ENCODE data around the gene NACAD.

The NACAD gene

DNA sequence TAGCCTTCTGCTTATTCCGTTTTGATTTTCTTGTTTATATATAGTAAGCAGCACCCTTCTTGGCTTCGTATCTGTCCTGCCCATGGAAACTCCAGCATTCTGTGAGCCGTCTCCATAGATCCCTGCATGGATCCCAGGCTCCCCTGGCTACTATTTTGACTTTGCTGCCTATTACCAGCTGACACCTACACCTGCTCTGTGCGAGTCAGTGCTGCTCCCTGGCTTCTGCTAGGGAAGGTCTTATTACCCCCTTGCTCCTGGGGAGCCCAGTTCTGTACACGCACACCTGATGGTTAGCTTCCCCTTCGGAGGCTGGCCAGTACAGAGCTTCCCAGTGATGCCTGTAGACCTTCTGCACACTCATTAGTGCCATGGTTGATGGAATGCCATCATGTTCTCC is 35.4 kb downstream of the NACAD start:
- H3K4me3 ChIP-seq (ENCODE audit: low read depth, low read length) = no peak overlapping the region
- no peak for DNase-seq (ENCODE audit: low read depth)
- TF ChIP-seq, protein P1, sequence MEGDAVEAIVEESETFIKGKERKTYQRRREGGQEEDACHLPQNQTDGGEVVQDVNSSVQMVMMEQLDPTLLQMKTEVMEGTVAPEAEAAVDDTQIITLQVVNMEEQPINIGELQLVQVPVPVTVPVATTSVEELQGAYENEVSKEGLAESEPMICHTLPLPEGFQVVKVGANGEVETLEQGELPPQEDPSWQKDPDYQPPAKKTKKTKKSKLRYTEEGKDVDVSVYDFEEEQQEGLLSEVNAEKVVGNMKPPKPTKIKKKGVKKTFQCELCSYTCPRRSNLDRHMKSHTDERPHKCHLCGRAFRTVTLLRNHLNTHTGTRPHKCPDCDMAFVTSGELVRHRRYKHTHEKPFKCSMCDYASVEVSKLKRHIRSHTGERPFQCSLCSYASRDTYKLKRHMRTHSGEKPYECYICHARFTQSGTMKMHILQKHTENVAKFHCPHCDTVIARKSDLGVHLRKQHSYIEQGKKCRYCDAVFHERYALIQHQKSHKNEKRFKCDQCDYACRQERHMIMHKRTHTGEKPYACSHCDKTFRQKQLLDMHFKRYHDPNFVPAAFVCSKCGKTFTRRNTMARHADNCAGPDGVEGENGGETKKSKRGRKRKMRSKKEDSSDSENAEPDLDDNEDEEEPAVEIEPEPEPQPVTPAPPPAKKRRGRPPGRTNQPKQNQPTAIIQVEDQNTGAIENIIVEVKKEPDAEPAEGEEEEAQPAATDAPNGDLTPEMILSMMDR (IDR thresholded peaks at IDR 0.05; ENCODE audit: insufficient read depth, low read depth, low read length, missing control alignments) = no peak

DNA sequence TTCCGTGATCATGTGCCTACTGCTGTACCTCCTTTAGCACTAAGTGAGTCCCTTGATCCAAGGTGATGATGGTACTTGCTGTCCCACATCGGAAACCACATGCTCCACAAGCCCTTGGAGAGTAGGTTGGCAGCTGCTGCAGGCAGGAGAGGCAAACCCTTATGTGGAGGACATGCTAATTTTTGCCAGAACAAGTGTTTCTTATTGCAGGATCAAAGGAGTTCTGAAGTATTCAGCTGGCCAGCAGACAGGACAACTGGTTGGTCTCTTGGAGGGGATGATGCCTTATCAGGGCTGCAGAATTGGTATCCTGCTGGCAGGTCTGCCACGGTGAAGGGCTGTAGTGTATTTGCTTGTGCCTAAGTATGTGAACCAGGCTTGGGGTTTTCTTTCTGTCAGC is 36.8 kb downstream of the NACAD start:
- DNase-seq (ENCODE audit: low read depth) = no peak
- TF ChIP-seq, protein P1 (IDR thresholded peaks at IDR 0.05; ENCODE audit: insufficient read depth, low read depth, low read length, missing control alignments) = no peak
- no peak overlapping the region for H3K4me3 ChIP-seq (ENCODE audit: low read depth, low read length)

GRCh38 chr7:45050198-45050597 is 38.6 kb downstream of the NACAD start:
- TF ChIP-seq, protein P1 (IDR thresholded peaks at IDR 0.05; ENCODE audit: insufficient read depth, low read depth, low read length, missing control alignments) = no peak
- no peak for DNase-seq (ENCODE audit: low read depth)
- H3K4me3 ChIP-seq (ENCODE audit: low read depth, low read length) = no peak overlapping the region

GRCh38 chr7:45048748-45049147 is 40.0 kb downstream of the NACAD start:
- TF ChIP-seq, protein P1 (IDR thresholded peaks at IDR 0.05; ENCODE audit: insufficient read depth, low read depth, low read length, missing control alignments) = no peak
- H3K4me3 ChIP-seq (ENCODE audit: low read depth, low read length) = no peak overlapping the region
- no peak for DNase-seq (ENCODE audit: low read depth)

GRCh38 chr7:45044338-45044737 is 44.4 kb downstream of the NACAD start:
- H3K4me3 ChIP-seq (ENCODE audit: low read depth, low read length) = no peak overlapping the region
- TF ChIP-seq, protein P1 (IDR thresholded peaks at IDR 0.05; ENCODE audit: insufficient read depth, low read depth, low read length, missing control alignments) = no peak
- DNase-seq (ENCODE audit: low read depth) = no peak

DNA sequence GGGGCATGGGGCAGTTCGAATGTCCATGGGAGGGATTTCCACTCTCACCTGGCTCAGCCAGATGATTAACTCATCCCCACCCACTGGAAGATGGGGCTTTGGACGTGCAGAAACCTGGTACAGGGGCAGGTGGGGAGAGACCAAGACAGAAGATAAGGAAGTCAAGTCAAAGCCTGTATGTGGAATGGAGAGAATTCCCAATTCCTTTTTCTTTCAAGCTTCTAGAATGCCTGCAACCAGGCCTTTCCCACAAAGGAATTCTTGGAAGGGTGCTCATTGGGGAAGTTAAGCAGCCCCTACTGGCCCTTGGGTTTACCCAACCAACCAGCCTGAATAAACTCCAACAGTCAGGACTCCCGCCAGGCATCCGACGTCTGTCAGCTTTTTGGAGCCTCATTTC is 49.7 kb downstream of the NACAD start:
- no peak overlapping the region for H3K4me3 ChIP-seq (ENCODE audit: low read depth, low read length)
- no peak for DNase-seq (ENCODE audit: low read depth)
- TF ChIP-seq, protein P1 (IDR thresholded peaks at IDR 0.05; ENCODE audit: insufficient read depth, low read depth, low read length, missing control alignments) = no peak

GRCh38 chr7:45037876-45038275 is 50.9 kb downstream of the NACAD start:
- TF ChIP-seq, protein P1 (IDR thresholded peaks at IDR 0.05; ENCODE audit: insufficient read depth, low read depth, low read length, missing control alignments) = no peak

More at GRCh38 chr7:45037876-45038275, 50.9 kb downstream of the NACAD start:
- no peak for DNase-seq (ENCODE audit: low read depth)
- no peak overlapping the region for H3K4me3 ChIP-seq (ENCODE audit: low read depth, low read length)
